H9 (cell line): ENCODE results near the gene AGT. TPM values are rescaled to one million over a fixed set of nuclear protein-coding genes. Genes with fewer than 3 reads are reported as not detected.
"Not testable (repeated sequence)": the region's sequence is repeated elsewhere in the genome, so short reads cannot be mapped to it uniquely, and the experiment has no call there.

Experiments
- DNase-seq: peaks from one replicate; pipeline ENCODE4 v3.0.0-alpha.2; 2017
- H2AFZ ChIP-seq: one replicate; pipeline ENCODE4 v1.6.1; 2013; ENCODE audit warnings: mild to moderate bottlenecking, low read length, control low read depth, moderate library complexity
- H2AK5ac ChIP-seq: 2 replicates; pipeline ENCODE4 v1.6.1; 2013; ENCODE audit warnings: low read length, control low read depth, mixed read lengths; ENCODE audit not compliant: insufficient read length
- H2BK120ac ChIP-seq: one replicate; pipeline ENCODE4 v1.6.1; 2013; ENCODE audit warnings: low read depth, mild to moderate bottlenecking, low read length, control low read depth, inconsistent platforms; ENCODE audit not compliant: poor library complexity, severe bottlenecking
- H2BK12ac ChIP-seq: 2 replicates; pipeline ENCODE4 v1.6.1; 2013; ENCODE audit warnings: low read length, control low read depth, mixed read lengths, low read depth; ENCODE audit not compliant: insufficient read length
- H2BK15ac ChIP-seq: 2 replicates; pipeline ENCODE4 v1.6.1; 2013; ENCODE audit warnings: low read depth, low read length, control low read depth
- H2BK20ac ChIP-seq: one replicate; pipeline ENCODE4 v1.6.1; 2013; ENCODE audit warnings: low read depth, mild to moderate bottlenecking, low read length, control low read depth, inconsistent platforms; ENCODE audit not compliant: poor library complexity, severe bottlenecking
- H2BK5ac ChIP-seq: 2 replicates; pipeline ENCODE4 v1.6.1; 2013; ENCODE audit warnings: low read length, control low read depth, mixed read lengths; ENCODE audit not compliant: insufficient read length
- H3K14ac ChIP-seq: 2 replicates; pipeline ENCODE4 v1.6.1; 2013; ENCODE audit warnings: low read length, control low read depth; ENCODE audit not compliant: insufficient read depth
- H3K18ac ChIP-seq: 2 replicates; pipeline ENCODE4 v1.6.1; 2013; ENCODE audit warnings: low read depth, mild to moderate bottlenecking, mixed read lengths, low read length, control low read depth; ENCODE audit not compliant: insufficient read length
- H3K23ac ChIP-seq: 2 replicates; pipeline ENCODE4 v1.6.1; 2013; ENCODE audit warnings: low read length, control low read depth, mixed read lengths, low read depth; ENCODE audit not compliant: insufficient read length
- H3K23me2 ChIP-seq: 2 replicates; pipeline ENCODE4 v1.6.1; 2013; ENCODE audit warnings: low read depth, mild to moderate bottlenecking, mixed read lengths, low read length, control low read depth; ENCODE audit not compliant: insufficient read length, poor library complexity, severe bottlenecking
- H3K27ac ChIP-seq: 2 replicates; pipeline ENCODE4 v1.5.1; 2013; ENCODE audit warnings: low read length, control low read depth, mixed read lengths, low read depth; ENCODE audit not compliant: insufficient read length
- H3K27me3 ChIP-seq: 2 replicates; pipeline ENCODE4 v1.6.1; 2013; ENCODE audit warnings: low read length, control low read depth, inconsistent platforms; ENCODE audit not compliant: insufficient read depth
- H3K4ac ChIP-seq: 2 replicates; pipeline ENCODE4 v1.6.1; 2013; ENCODE audit warnings: low read depth, mild to moderate bottlenecking, control low read depth, inconsistent platforms, low read length, moderate library complexity
- H3K4me1 ChIP-seq: 2 replicates; pipeline ENCODE4 v1.6.1; 2013; ENCODE audit warnings: low read length, control low read depth, inconsistent platforms; ENCODE audit not compliant: insufficient read depth
- H3K4me2 ChIP-seq: 2 replicates; pipeline ENCODE4 v1.6.1; 2013; ENCODE audit warnings: low read length, control low read depth, mixed read lengths; ENCODE audit not compliant: insufficient read length, insufficient read depth
- H3K56ac ChIP-seq: 2 replicates; pipeline ENCODE4 v1.6.1; 2013; ENCODE audit warnings: low read depth, mild to moderate bottlenecking, mixed read lengths, low read length, control low read depth; ENCODE audit not compliant: insufficient read length
- H3K79me1 ChIP-seq: 2 replicates; pipeline ENCODE4 v1.6.1; 2013; ENCODE audit warnings: low read depth, mild to moderate bottlenecking, moderate library complexity, low read length, control low read depth, inconsistent platforms; ENCODE audit not compliant: insufficient read depth, poor library complexity, severe bottlenecking
- H3K79me2 ChIP-seq: 2 replicates; pipeline ENCODE4 v1.6.1; 2013; ENCODE audit warnings: low read length, control low read depth, inconsistent platforms; ENCODE audit not compliant: insufficient read depth
- H3K9ac ChIP-seq: 2 replicates; pipeline ENCODE4 v1.6.1; 2013; ENCODE audit warnings: low read length, control low read depth, mixed read lengths; ENCODE audit not compliant: insufficient read length; ENCODE audit errors: extremely low read depth
- H3K9me3 ChIP-seq: one replicate; pipeline ENCODE4 v1.6.1; 2013; ENCODE audit warnings: low read depth, low read length, inconsistent platforms; ENCODE audit not compliant: control insufficient read depth
- H3T11ph ChIP-seq: one replicate; pipeline ENCODE4 v1.6.1; 2013; ENCODE audit warnings: mild to moderate bottlenecking, low read length, control low read depth, inconsistent platforms
- H4K20me1 ChIP-seq: one replicate; pipeline ENCODE4 v1.6.1; 2013; ENCODE audit not compliant: control insufficient read depth, insufficient read length, insufficient read depth
- H4K5ac ChIP-seq: 2 replicates; pipeline ENCODE4 v1.6.1; 2013; ENCODE audit warnings: low read depth, mild to moderate bottlenecking, mixed read lengths, low read length, control low read depth; ENCODE audit not compliant: insufficient read length
- H4K8ac ChIP-seq: replicated peaks from 2 replicates; pipeline ENCODE4 v1.6.1; 2013; ENCODE audit warnings: low read length, control low read depth, mixed read lengths, low read depth; ENCODE audit not compliant: insufficient read length
- H4K91ac ChIP-seq: 2 replicates; pipeline ENCODE4 v1.6.1; 2013; ENCODE audit warnings: low read depth, mild to moderate bottlenecking, moderate library complexity, mixed read lengths, low read length, control low read depth; ENCODE audit not compliant: insufficient read length
- H3K27ac Mint-ChIP-seq, 3 experiments: 2 replicates in 2 of 3; 3 replicates in 1 of 3; pipeline ENCODE4 v1.8.0; 2020 to 2021; ENCODE audit warnings: mixed read lengths in 3 of 3, mild to moderate bottlenecking in 1 of 3, moderate library complexity in 1 of 3
- H3K27me3 Mint-ChIP-seq: 2 replicates; pipeline ENCODE4 v1.8.0; 2021; ENCODE audit warnings: low read depth, mild to moderate bottlenecking, moderate library complexity, mixed read lengths
- H3K36me3 Mint-ChIP-seq, 3 experiments: 2 replicates in 2 of 3; 3 replicates in 1 of 3; pipeline ENCODE4 v1.8.0; 2020 to 2021; ENCODE audit warnings: low read depth in 3 of 3, mixed read lengths in 3 of 3; ENCODE audit not compliant: insufficient read depth in 1 of 3
- H3K4me1 Mint-ChIP-seq, 2 experiments: 2 replicates each; pipeline ENCODE4 v1.8.0; 2020; ENCODE audit warnings: mixed read lengths in 2 of 2
- H3K4me3 Mint-ChIP-seq, 2 experiments: 2 replicates in 1 of 2; 3 replicates in 1 of 2; pipeline ENCODE4 v1.8.0; 2020 to 2021; ENCODE audit warnings: mild to moderate bottlenecking in 2 of 2, mixed read lengths in 2 of 2, moderate library complexity in 1 of 2
- H3K9me3 Mint-ChIP-seq, 2 experiments: 2 replicates in 1 of 2; 3 replicates in 1 of 2; pipeline ENCODE4 v1.8.0; 2020; ENCODE audit warnings: mild to moderate bottlenecking in 2 of 2, mixed read lengths in 2 of 2, moderate library complexity in 1 of 2
- CTCF ChIP-seq: fragments of 200-600 bp; sonication (generic); conservative IDR thresholded peaks from 3 replicates; pipeline ENCODE4 v1.8.0; 2021; ENCODE audit warnings: antibody characterized with exemption, mild to moderate bottlenecking
- WGBS: extraction: QIAGEN DNeasy Blood & Tissue Kit; methylation state at CpG from one replicate; pipeline ENCODE4 v1.1.7; 2013; ENCODE audit warnings: missing lambda C conversion rate, low lambda C conversion rate, mixed read lengths; ENCODE audit not compliant: insufficient read length; ENCODE audit errors: extremely low coverage; 5-methylcytosine and 5-hydroxymethylcytosine counted together
- total RNA-seq: library from RNA; stranded (reverse); gene quantifications from 2 replicates; pipeline ENCODE4 v1.2.1, GENCODE V29; 2021

Gene AGT
- total RNA-seq, 1 experiment from 2014 or later: not detected

- Histone ChIP-seq H3K4me2 (no peak overlapping the region), H3K9me3 (peaks cover 12% of the 10 kb centered on the region), H3T11ph (no peak overlapping the region), H3K23ac (no peak overlapping the region), H4K20me1 (no peaks in the 10 kb centered on the region), H2BK12ac (no peak overlapping the region), H2BK20ac (no peak overlapping the region), H2BK120ac (no peak overlapping the region), H2AK5ac (no peak overlapping the region), H4K5ac (no peak overlapping the region), H3K79me1 (no peaks in the 10 kb centered on the region), H4K8ac (no peak overlapping the region), H3K27ac (no peak overlapping the region), H3K79me2 (no peaks in the 10 kb centered on the region), H3K4me1 (peaks cover 5% of the 10 kb centered on the region; the same call in 1 of the 2 replicates), H3K23me2 (no peaks in the 10 kb centered on the region), H3K56ac (no peak overlapping the region), H2BK5ac (no peak overlapping the region), H2AFZ (no peak overlapping the region), H2BK15ac (no peak overlapping the region), H3K9ac (no peak overlapping the region), H3K14ac (no peak overlapping the region), H3K18ac (no peak overlapping the region), H4K91ac (no peak overlapping the region), H3K27me3 (no peaks in the 10 kb centered on the region), H3K4ac (no peak overlapping the region)
- Mint-ChIP-seq H3K4me1 (peaks cover 14 to 18% of the 10 kb centered on the region in 2 experiments), H3K27me3 (no peaks in the 10 kb centered on the region; the same call in none of the 2 replicates), H3K27ac (no peak overlapping the region), H3K36me3 (peaks cover 5 to 9% (median 6%) of the 10 kb centered on the region in 3 experiments), H3K9me3 (peaks cover 18 to 23% of the 10 kb centered on the region in 2 experiments), H3K4me3 (no peak overlapping the region)
- no peak for DNase-seq
- no peak for TF ChIP-seq CTCF
- no CpG with 5 or more reads among the region's 6 CpGs for WGBS
Measured at GRCh38 chr1:230725256-230726012, 11.5 kb upstream of the AGT start.

GRCh38 chr1:230721849-230722522 lies 8.1 kb upstream of the AGT start:
- H3K79me2 ChIP-seq, H3K18ac ChIP-seq, H3K23ac ChIP-seq, H3K4me3 Mint-ChIP-seq, H2BK12ac ChIP-seq, H2AK5ac ChIP-seq, H3K27me3 ChIP-seq, H3K9ac ChIP-seq, H4K20me1 ChIP-seq, H2BK5ac ChIP-seq, H3K27ac ChIP-seq, H3K79me1 ChIP-seq, H3K23me2 ChIP-seq, H3K4ac ChIP-seq, H3K27ac Mint-ChIP-seq, H3T11ph ChIP-seq, H2BK20ac ChIP-seq, DNase-seq, H4K91ac ChIP-seq, H4K5ac ChIP-seq, H3K14ac ChIP-seq, H3K27me3 Mint-ChIP-seq, H2AFZ ChIP-seq, H2BK120ac ChIP-seq, H3K4me1 ChIP-seq, H4K8ac ChIP-seq, H3K36me3 Mint-ChIP-seq, H3K4me2 ChIP-seq, H3K4me1 Mint-ChIP-seq, H2BK15ac ChIP-seq, H3K56ac ChIP-seq: not testable (repeated sequence)
- peaks cover 18 to 23% of the 10 kb centered on the region in 2 experiments for H3K9me3 Mint-ChIP-seq
- WGBS: no CpG with 5 or more reads among the region's 3 CpGs
- peaks cover 12% of the 10 kb centered on the region for H3K9me3 ChIP-seq
